GM19193 (cell line): ENCODE results near the gene AKAP13.

Experiments
- POLR2A ChIP-seq: IDR thresholded peaks from 4 replicates; pipeline ENCODE4 v1.6.1; 2011; ENCODE audit not compliant: insufficient read depth, insufficient read length; ENCODE audit errors: extremely low read depth

The AKAP13 gene

DNA sequence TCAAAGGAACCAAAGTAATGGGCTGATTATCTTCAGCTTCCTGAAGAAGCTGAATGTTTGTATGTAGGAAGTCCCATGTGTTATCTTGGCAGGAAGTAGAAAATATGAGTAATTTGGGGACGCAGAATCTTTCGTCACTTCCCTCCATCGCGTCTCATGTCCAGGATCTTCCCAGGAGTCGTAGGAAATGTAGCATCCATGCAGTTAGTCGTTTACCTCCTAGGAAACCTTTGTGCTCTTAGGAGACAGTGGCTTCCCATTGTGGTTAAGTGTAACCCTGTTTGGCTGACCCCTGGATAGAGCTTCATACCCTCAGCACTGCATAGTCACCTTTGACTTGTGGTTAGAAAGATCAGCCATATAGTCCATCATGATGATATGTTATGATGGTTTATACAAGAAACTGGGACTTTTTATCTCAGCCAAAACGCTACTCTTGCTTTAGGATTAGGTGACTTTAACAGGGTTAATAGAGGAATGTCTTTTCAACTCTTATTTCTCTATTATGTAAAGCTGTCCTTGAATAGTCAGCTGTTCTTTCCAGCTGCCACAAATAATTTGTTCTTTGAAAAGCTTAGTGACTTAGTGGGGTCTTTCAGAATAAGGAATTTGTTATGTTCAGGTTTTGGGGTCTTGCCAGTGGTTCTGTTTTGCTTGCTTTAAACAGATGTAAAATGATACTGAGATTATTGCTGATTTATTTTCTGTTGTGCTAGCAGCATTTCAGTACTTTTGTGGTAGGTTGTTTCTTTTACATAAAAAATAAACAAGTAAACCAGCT is 322.1 kb downstream of the AKAP13 start:
- TF ChIP-seq POLR2A: no peak

DNA sequence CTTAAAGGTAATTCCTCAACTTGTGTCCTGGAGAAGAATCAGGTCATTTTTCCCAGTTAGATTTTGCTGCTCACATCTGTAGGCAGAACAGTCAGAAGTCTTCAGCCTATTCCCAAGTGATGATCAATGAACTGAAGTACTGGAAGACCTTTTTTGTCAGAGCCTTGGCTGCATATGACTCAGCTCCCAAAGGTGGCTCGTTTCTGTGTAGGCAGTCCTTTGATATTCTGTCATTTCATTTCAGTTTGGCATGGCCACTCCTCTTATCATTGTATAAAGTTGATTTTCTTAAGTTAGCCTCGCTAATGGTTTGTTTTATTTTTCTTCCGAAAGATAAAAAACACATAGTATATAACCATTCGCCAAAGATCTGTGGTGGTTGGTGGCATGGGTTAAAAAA is 323.7 kb downstream of the AKAP13 start:
- no peak for TF ChIP-seq POLR2A

DNA sequence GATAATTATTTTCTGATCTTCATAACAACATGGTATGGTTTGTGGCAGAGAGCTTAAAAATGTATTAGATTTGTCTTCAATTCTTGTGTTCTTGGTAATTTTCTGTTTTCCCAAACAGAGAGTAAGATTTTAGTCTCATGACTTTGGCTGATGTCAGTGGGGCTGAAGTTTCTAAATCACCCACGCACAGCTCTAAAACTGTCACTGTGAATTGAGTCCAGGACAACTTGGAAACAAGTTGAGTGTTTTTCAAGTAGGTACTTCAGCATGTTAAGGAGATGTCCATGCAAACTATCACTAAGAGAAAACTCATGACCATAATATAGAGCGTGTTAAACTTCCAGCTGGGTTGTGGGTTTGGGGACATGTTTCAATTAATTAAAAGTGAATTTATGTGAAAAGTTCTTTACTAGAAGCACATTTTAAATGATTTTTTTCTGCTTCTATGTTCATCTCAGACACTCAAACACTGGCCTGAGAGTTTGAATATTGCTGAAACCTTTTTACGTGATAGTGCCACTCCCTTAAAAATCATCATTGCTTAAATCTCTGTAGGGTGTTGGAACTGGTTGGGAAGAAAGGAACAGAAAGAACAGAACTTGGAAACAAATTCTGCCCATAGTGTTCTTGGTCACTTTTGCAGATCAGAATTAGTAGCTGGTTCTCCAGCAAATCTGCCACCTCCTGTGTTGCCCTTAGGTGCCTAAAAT is 324.5 kb downstream of the AKAP13 start:
- TF ChIP-seq POLR2A: no peak

DNA sequence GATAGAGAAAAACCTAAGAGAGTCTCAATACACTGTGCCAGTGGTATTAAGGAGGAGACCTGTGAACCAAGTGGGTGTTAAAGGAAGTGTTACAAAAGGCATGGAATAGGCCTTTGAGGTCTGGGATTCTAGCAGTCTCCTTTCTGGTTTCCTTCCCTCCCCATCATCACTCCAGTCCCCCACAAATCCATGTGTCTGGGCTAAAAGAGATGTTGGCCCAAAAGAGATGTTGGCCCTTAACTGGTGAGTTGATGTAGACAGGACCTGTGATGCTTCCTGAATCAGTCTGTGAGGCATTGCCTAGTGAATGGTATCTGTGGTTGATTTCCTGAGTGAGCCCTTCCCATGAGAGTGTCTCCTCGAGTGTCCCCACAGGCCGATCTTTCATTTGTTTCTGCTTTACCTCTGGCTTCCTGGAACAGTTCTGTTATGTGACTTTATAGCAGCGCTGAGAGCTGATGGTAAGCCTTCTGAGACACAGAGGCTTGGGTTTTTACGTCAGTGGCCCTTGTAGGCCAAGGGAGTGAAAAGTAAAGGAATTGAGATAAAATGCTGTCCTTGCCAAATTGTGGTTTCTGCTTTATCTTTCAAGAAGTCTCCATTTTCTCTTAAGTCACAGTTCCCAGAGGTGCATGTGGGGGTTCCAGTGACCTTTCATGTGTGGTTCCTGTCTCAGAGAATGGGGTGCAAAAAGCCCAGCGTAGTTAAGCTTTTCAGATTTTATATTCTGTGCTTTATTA is 326.5 kb downstream of the AKAP13 start:
- peak; percentile 35 for TF ChIP-seq POLR2A

DNA sequence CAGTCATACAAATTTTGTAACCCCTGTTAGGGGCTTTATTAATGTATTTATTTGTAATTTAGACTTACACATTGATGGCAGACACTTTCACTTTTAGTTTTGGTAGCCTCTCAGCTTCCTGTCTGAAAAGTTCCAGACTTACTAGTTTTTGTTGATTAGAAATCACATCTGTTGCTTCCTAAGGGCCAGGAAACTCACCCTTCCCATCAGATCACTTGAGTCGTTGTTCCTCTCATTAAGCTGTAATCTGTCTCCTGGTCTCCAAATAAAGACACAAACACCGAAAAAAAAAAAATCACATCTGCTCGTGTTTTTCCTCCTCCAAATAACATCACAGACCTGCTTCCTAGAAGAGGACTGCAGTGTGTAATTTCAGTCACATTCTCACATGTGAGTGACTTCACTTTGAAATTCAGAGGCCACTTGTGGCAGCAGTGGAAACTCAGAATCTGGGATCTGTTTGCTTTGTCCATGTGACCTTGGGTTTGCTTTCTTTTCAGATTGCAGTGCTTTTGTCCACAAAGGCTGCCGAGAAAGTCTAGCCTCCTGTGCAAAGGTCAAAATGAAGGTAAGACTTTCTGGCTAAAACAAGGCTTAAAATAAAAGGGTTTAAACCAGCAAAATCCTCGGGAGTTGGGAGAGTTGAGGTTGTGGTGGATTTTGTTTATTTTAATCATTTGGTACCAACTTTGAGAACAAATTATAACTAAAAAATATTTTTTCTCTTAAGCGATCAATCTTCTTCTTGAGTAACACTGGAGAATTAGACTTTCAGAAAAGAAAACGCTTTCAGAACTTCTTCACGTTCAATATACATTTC is 327.3 kb downstream of the AKAP13 start:
- TF ChIP-seq POLR2A: no peak

DNA sequence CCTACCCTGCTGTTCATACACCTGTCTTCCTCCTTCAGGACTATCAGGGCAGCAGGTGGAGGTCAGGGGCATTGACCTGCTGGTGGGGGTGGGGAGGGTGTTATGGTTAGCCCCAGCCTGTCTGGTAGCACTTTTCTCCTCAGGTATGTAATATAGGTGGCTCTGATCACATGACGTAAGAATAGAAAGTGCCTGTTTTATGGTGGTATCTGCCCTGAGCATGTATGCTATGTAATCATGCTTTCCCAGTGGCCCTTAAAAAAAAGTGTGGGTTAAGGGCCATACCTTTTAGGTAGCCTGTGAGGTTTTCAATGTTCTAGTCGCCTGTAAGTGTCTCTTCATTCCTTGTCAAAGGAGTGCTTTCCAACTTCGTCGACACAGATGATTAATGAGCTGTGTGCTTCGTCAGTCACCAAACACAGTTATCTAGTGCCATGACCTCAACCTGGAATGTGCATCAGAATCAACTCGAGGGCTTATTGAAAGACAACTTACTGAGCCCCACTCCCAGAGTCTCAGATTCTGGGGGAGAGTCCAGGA is 328.1 kb downstream of the AKAP13 start:
- no peak for TF ChIP-seq POLR2A

DNA sequence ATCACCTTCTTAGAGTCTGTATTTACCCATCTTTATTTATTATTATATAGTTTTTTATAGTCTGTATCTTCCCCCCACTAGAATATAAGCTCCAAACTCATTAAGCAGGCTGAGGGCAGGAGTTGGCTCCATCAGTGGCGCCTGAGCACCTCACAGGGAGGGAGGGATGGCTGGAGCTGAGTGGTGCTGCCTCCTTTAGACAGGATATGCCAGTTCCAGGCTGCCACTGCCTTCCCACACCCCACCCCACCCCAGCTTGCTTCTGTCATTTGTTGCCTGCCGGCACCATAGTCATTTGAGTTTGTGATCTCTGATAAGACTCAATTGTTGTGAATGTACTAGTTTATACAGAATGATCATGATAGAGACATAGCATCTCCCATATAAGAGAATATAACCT is 328.8 kb downstream of the AKAP13 start:
- TF ChIP-seq POLR2A: no peak

DNA sequence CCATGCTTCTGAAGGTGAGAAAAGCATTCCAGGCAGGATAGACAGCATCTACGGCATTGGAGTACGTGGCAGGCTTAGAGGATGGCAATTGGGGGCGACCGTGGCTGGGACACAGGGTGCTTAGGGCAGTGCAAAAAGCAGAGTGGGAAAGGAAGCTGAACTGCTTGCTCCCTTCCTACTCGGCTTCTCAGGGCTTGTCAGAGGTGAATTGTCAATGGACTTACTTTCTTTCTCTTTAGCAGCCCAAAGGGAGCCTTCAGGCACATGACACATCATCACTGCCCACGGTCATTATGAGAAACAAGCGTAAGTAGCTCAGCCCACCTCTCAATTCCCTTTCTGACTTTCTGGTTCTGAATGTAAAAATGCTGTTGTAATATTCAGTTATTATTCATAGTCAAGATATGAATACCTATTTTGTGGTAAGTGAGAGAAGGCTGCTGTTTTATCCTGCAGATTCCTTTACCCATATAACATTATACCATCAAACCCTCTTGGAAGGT is 330.0 kb downstream of the AKAP13 start:
- TF ChIP-seq POLR2A: peak; percentile 59

DNA sequence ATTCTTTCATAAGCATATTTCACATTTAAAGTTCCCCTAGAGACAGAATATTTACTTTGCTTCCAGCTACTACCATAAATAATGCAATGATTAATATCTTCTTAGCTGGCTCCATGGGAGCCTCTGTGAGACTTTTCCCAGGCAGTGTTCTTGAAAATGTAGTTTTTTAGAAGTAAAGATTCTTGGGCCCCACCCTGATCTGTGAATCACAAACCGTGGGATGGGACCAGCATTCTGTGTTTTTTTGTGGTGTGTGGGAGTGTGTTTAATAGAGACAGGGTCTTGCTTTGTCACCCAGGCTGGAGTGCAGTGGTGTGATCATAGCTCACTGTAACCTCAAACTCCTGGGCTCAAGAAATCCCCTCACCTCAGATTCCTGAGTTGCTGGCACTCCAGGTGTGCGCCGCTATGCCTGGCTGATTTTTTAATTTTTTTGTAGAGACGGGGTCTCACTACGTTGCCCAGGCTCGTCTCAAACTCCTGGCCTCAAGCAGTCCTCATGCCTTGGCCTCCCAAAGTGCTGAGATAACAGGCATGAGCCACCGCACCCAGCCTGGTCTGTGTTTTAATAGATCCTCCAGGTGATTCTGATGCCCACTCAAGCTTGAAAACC is 331.3 kb downstream of the AKAP13 start:
- no peak for TF ChIP-seq POLR2A

DNA sequence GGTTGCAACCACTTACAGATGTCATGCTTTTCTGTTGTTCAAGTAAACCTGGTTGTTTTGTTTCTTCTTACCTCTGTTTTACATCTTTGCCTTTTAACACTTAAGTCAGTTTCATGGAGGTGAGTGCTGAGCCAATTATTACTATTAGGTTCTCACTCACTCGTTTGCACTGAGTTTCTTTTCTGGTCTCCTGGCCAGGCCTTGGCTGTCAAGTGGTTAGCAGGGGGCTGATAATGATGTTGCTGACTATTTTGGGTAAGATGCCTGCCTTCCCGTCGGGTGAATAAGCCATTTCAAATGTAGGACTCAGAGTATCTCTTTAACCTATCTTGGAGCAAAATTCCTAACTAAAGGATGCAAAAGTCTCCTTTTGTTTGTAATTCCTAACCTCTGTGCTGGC is 335.9 kb downstream of the AKAP13 start:
- TF ChIP-seq POLR2A: no peak

DNA sequence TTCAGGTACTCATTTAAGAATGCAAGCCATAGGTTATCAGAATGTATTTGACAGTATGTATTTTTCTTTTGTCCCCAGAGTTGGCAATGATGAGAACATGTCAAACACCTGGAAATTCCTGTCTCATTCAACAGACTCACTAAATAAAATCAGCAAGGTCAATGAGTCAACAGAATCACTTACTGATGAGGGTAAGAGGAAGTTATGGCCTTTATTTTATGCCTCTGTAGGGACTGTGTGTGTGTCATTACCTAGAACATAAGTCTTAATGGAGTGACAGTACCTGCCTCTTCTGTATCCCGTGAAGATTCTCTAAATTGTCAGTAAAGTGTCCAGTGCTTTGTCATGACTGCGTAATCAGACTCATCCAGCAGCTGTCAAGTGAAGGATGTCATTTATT is 336.8 kb downstream of the AKAP13 start:
- no peak for TF ChIP-seq POLR2A

DNA sequence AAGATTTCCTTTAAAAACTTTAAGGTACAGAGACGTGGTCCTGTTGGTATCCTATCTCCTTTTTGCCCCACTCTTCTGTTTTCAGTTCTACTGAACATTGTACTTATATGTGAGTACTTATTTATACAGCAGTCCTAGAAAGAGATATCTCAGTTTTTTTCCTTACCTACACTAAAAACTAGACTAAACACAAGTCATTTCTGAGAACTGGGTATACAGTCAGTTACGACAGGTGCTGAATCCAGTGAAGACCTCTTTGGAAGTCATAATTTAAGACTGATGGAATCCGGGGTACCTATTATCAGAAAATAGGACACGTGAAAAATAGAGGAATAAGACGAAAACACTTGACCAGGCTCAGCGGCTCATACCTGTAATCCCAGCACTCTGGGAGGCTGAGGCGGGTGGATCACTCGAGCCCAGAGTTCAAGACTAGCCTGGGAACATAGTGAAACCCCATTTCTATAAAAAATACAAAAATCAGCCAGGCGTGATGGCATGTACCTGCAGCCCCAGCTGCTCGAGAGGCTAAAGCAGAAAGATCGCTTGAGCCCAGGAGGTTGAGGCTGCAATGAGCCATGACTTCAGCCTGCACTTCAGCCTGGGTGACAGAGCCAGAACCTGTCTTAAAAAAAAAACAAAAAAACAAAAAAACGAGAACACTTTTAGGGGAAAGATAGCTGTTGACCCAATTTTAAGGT is 338.0 kb downstream of the AKAP13 start:
- TF ChIP-seq POLR2A: no peak

DNA sequence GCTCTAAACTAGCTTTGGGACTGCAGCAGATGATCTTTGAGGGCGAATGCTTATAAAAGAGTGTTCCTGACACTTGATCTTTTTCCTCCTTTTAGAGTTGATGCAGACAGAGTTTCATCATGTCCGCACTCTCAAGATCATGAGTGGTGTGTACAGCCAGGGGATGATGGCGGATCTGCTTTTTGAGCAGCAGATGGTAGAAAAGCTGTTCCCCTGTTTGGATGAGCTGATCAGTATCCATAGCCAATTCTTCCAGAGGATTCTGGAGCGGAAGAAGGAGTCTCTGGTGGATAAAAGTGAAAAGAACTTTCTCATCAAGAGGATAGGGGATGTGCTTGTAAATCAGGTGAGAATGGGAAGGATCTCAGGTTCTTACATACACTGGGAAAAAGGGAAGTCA is 338.6 kb downstream of the AKAP13 start:
- TF ChIP-seq POLR2A: no peak
